CD14-positive monocyte (primary cell): ENCODE data around the gene KLRK1. TPM values are rescaled to one million over a fixed set of nuclear protein-coding genes. Genes with fewer than 3 reads are reported as not detected.

Source experiments
- DNase-seq, 3 donors: peaks; one replicate each; pipeline ENCODE4 v3.0.0-alpha.2; 2011 to 2022
- H2AFZ ChIP-seq: 2 replicates; pipeline ENCODE4 v1.6.0; 2012; ENCODE audit warnings: mild to moderate bottlenecking, low read depth, low read length, inconsistent platforms; ENCODE audit not compliant: insufficient read depth, poor library complexity, severe bottlenecking
- H3K27ac ChIP-seq, 2 donors: 1 replicate in 1 of 2; 2 replicates in 1 of 2; pipeline ENCODE4 v1.5.1; 2012 to 2013; ENCODE audit warnings: low read length in 2 of 2, control low read depth in 1 of 2, inconsistent platforms in 1 of 2, low read depth in 1 of 2, mild to moderate bottlenecking in 1 of 2
- H3K27me3 ChIP-seq, 2 donors: one replicate each; pipeline versions ENCODE4 v1.6.0 to v1.6.1; 2011 to 2013; ENCODE audit warnings: low read length in 2 of 2; ENCODE audit not compliant: control insufficient read depth in 2 of 2, insufficient read depth in 2 of 2
- H3K36me3 ChIP-seq, 2 donors: replicated peaks in 1 of 2; 1 replicate in 1 of 2; 2 replicates in 1 of 2; pipeline versions ENCODE4 v1.5.1 to v1.6.1; 2012 to 2013; ENCODE audit warnings: low read length in 2 of 2, control low read depth in 1 of 2, inconsistent platforms in 1 of 2, mild to moderate bottlenecking in 1 of 2; ENCODE audit not compliant: insufficient read depth in 2 of 2, control insufficient read depth in 1 of 2
- H3K4me1 ChIP-seq, 2 donors: 1 replicate in 1 of 2; 2 replicates in 1 of 2; pipeline versions ENCODE4 v1.5.1 to v1.6.1; 2012 to 2013; ENCODE audit warnings: low read length in 2 of 2, control low read depth in 1 of 2, inconsistent platforms in 1 of 2, mild to moderate bottlenecking in 1 of 2, moderate library complexity in 1 of 2; ENCODE audit not compliant: insufficient read depth in 2 of 2, control insufficient read depth in 1 of 2
- H3K4me2 ChIP-seq: replicated peaks from 2 replicates; pipeline ENCODE3; 2012; ENCODE audit warnings: low read length, moderate library complexity, mild to moderate bottlenecking; ENCODE audit not compliant: poor library complexity, severe bottlenecking; ENCODE audit errors: extremely low read depth
- H3K4me3 ChIP-seq, 3 experiments: fragments of 200-600 bp in 1 of 3; sonication (generic) in 1 of 3; replicated peaks in 1 of 3; 1 replicate in 2 of 3; 2 replicates in 1 of 3; pipeline ENCODE4 v1.5.1; 2011 to 2013; ENCODE audit warnings: low read length in 3 of 3, mild to moderate bottlenecking in 3 of 3, control low read depth in 2 of 3, low read depth in 2 of 3, inconsistent platforms in 1 of 3, moderate library complexity in 1 of 3
- H3K79me2 ChIP-seq: 2 replicates; pipeline ENCODE4 v1.6.0; 2012; ENCODE audit warnings: mild to moderate bottlenecking, control low read depth, inconsistent platforms, low read length, moderate library complexity; ENCODE audit not compliant: insufficient read depth
- H3K9ac ChIP-seq: 2 replicates; pipeline ENCODE4 v1.6.0; 2017; ENCODE audit warnings: low read length, mild to moderate bottlenecking; ENCODE audit not compliant: insufficient read depth, poor library complexity, severe bottlenecking
- H3K9me3 ChIP-seq, 2 donors: replicated peaks in 1 of 2; 1 replicate in 1 of 2; 2 replicates in 1 of 2; pipeline versions ENCODE4 v1.5.1 to v1.6.1; 2012 to 2013; ENCODE audit warnings: low read length in 2 of 2, control low read depth in 1 of 2; ENCODE audit not compliant: control insufficient read depth in 1 of 2, insufficient read depth in 1 of 2
- H4K20me1 ChIP-seq: 2 replicates; pipeline ENCODE4 v1.6.0; 2012; ENCODE audit warnings: mild to moderate bottlenecking, low read length, control low read depth, moderate library complexity; ENCODE audit not compliant: insufficient read depth
- H3K27ac Mint-ChIP-seq, 7 donors: one replicate each; pipeline ENCODE4 v1.8.0; 2020; ENCODE audit warnings: mild to moderate bottlenecking in 7 of 7, mixed read lengths in 7 of 7, moderate library complexity in 6 of 7, inconsistent platforms in 2 of 7
- H3K27me3 Mint-ChIP-seq, 3 donors: one replicate each; pipeline ENCODE4 v1.8.0; 2021 to 2022; ENCODE audit warnings: low read depth in 3 of 3, mild to moderate bottlenecking in 3 of 3, mixed read lengths in 3 of 3, moderate library complexity in 3 of 3, inconsistent platforms in 1 of 3
- H3K36me3 Mint-ChIP-seq, 2 donors: one replicate each; pipeline ENCODE4 v1.8.0; 2020; ENCODE audit warnings: mixed read lengths in 2 of 2, inconsistent platforms in 1 of 2, mild to moderate bottlenecking in 1 of 2
- H3K4me1 Mint-ChIP-seq: one replicate; pipeline ENCODE4 v1.8.0; 2020; ENCODE audit warnings: mild to moderate bottlenecking, mixed read lengths
- H3K4me3 Mint-ChIP-seq, 2 donors: one replicate each; pipeline ENCODE4 v1.8.0; 2020; ENCODE audit warnings: mild to moderate bottlenecking in 2 of 2, mixed read lengths in 2 of 2, moderate library complexity in 1 of 2
- H3K9me3 Mint-ChIP-seq, 7 donors: one replicate each; pipeline ENCODE4 v1.8.0; 2020 to 2022; ENCODE audit warnings: mixed read lengths in 7 of 7, mild to moderate bottlenecking in 6 of 7, moderate library complexity in 6 of 7, inconsistent platforms in 2 of 7
- CTCF ChIP-seq: fragments of 200-600 bp; IDR thresholded peaks from one replicate; pipeline ENCODE4 v1.8.0; 2022; ENCODE audit warnings: antibody characterized with exemption, mild to moderate bottlenecking
- WGBS: methylation state at CpG from one replicate; pipeline ENCODE4 v1.1.5; 2013; ENCODE audit warnings: missing lambda C conversion rate; ENCODE audit not compliant: insufficient coverage; 5-methylcytosine and 5-hydroxymethylcytosine counted together
- intact Hi-C, 2 donors: fragments of 100-400 bp; cut with micrococcal nuclease; formaldehyde crosslinking; loops; one replicate each; pipeline versions ENCODE4 v1.15.0 to v1.15.1; 2023
- polyA plus RNA-seq, 3 donors: library from polyadenylated mRNA; depleted of rRNA in 1 of 3; unstranded in 2 of 3; stranded (reverse) in 1 of 3; fragments of 300-500 nt in 2 of 3; fragments of >200 nt in 1 of 3; fragmentation: Illumina TruSeq in 2 of 3; gene quantifications; 1 replicate in 2 of 3; 2 replicates in 1 of 3; pipeline ENCODE4 v1.2.3, GENCODE V29; 2012 to 2021

Gene KLRK1
- polyA plus RNA-seq, 3 donors: 0.05 to 1.3 (median 1.3) TPM

- no peaks in the 10 kb centered on the region for H4K20me1 ChIP-seq
- H3K27me3 ChIP-seq: no peaks in the 10 kb centered on the region
- no peaks in the 10 kb centered on the region for H3K4me1 ChIP-seq
- H3K27ac ChIP-seq: no peak overlapping the region
- intact Hi-C loops: no loop called here
- peaks cover 0 to 6% of the 10 kb centered on the region in 2 donors for H3K9me3 ChIP-seq
- no peak overlapping the region for H2AFZ ChIP-seq
- no peak overlapping the region for H3K27ac Mint-ChIP-seq
- DNase-seq: no peak
- no peak for TF ChIP-seq CTCF
- no peak overlapping the region for H3K4me3 Mint-ChIP-seq
- H3K4me3 ChIP-seq: no peak overlapping the region
- H3K36me3 Mint-ChIP-seq: no peaks in the 10 kb centered on the region
- no peak overlapping the region for H3K9ac ChIP-seq
- peaks cover 0 to 9% (median 3%) of the 10 kb centered on the region in 7 donors for H3K9me3 Mint-ChIP-seq
- 86% methylated on average over 3 of the region's 5 CpGs for WGBS
- peaks cover 0 to 6% (median 2%) of the 10 kb centered on the region in 3 donors for H3K27me3 Mint-ChIP-seq
- no peaks in the 10 kb centered on the region for H3K36me3 ChIP-seq
- H3K79me2 ChIP-seq: no peaks in the 10 kb centered on the region
- no peak overlapping the region for H3K4me2 ChIP-seq
- H3K4me1 Mint-ChIP-seq: peaks cover 3% of the 10 kb centered on the region
Measured at GRCh38 chr12:10358131-10358530, 31.7 kb downstream of the KLRK1 start.

- Histone ChIP-seq H3K4me1 (no peaks in the 10 kb centered on the region), H3K9me3 (peaks cover 0 to 6% of the 10 kb centered on the region in 2 donors), H4K20me1 (no peaks in the 10 kb centered on the region), H3K4me3 (no peak overlapping the region), H3K4me2 (no peak overlapping the region), H3K9ac (no peak overlapping the region), H3K79me2 (no peaks in the 10 kb centered on the region), H3K27ac (no peak overlapping the region), H3K27me3 (no peaks in the 10 kb centered on the region), H2AFZ (no peak overlapping the region), H3K36me3 (no peaks in the 10 kb centered on the region)
- Mint-ChIP-seq H3K27me3 (peaks cover 2 to 6% (median 4%) of the 10 kb centered on the region in 3 donors), H3K4me3 (no peak overlapping the region), H3K36me3 (no peaks in the 10 kb centered on the region), H3K27ac (no peak overlapping the region), H3K4me1 (no peaks in the 10 kb centered on the region), H3K9me3 (peaks cover 9 to 15% (median 12%) of the 10 kb centered on the region in 7 donors)
- no peak for TF ChIP-seq CTCF
- intact Hi-C loops: no loop called here
- DNase-seq: no peak
- WGBS: 86% methylated on average over 1 of the region's 2 CpGs
Measured at GRCh38 chr12:10354502-10354901, 35.3 kb downstream of the KLRK1 start.
